Ishikawa (cell line): ENCODE results near the gene TARM1.

Experiments
- EP300 ChIP-seq: IDR thresholded peaks from 2 replicates; pipeline ENCODE4 v1.6.1; 2012; ENCODE audit warnings: borderline replicate concordance
- REST ChIP-seq: IDR thresholded peaks from 2 replicates; pipeline ENCODE4 v1.6.1; 2012; ENCODE audit warnings: low read depth, mild to moderate bottlenecking
- TAF1 ChIP-seq: IDR thresholded peaks from 2 replicates; pipeline ENCODE4 v1.6.1; 2012; ENCODE audit warnings: low read depth, mild to moderate bottlenecking
- TEAD4 ChIP-seq: IDR thresholded peaks from 2 replicates; pipeline ENCODE4 v1.6.1; 2012
- TF ChIP-seq, protein P1 (sequence below): IDR thresholded peaks from 2 replicates; pipeline ENCODE4 v1.6.1; 2012
- TF ChIP-seq, protein P2 (sequence below): IDR thresholded peaks from 2 replicates; pipeline ENCODE4 v1.6.1; 2012

GRCh38 chr19:54047616-54048015 lies 33.5 kb downstream of the TARM1 start:
- TF ChIP-seq REST (no peak), TAF1 (no peak), EP300 (no peak), TEAD4 (no peak)
- TF ChIP-seq, protein P1, sequence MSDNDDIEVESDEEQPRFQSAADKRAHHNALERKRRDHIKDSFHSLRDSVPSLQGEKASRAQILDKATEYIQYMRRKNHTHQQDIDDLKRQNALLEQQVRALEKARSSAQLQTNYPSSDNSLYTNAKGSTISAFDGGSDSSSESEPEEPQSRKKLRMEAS, result no peak
- TF ChIP-seq, protein P2, sequence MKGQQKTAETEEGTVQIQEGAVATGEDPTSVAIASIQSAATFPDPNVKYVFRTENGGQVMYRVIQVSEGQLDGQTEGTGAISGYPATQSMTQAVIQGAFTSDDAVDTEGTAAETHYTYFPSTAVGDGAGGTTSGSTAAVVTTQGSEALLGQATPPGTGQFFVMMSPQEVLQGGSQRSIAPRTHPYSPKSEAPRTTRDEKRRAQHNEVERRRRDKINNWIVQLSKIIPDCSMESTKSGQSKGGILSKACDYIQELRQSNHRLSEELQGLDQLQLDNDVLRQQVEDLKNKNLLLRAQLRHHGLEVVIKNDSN, result no peak
